ENCODE measurements around the gene FHIP1A. TPM values are rescaled to one million over a fixed set of nuclear protein-coding genes. Genes with fewer than 3 reads are reported as not detected.

Gene FHIP1A
- total and polyA plus RNA-seq, 2 of the 13 experiments (the other 11 are each of a cell fraction or from before 2014, with no cell fraction given): 4.1 to 6.2 TPM

DNA sequence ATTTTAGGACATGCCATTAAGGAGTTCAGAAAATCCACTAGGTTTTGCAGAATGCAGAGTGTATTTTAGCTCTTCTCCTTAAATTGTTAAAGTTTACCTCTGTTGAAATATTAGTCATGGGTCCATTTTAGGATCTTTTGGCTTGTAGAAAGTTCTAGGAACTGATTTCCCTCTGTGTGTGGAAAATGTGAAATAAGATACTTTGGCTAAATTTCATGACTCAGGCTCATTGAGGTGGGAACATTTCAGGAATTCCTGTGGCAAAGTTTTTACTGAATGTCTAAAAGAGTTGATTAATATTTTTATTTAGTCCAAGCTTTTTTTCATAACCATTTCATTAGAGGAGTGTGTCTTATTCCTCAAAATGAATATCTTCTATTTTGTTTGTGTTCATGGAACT is 7.0 kb downstream of the FHIP1A start:
- Histone ChIP-seq H3K27me3 (ENCODE audit: control insufficient read depth in 1 of 2, insufficient read depth in 2 of 2, low read length in 2 of 2) (no peaks in the 10 kb centered on the region), H3K9ac (ENCODE audit: insufficient read depth, low read depth, low read length) (no peak overlapping the region), H2AFZ (ENCODE audit: low read length) (no peak overlapping the region), H3K36me3 (replicated peaks in 1 of 2; ENCODE audit: control insufficient read depth in 1 of 2, insufficient read depth in 2 of 2, low read length in 2 of 2) (no peaks in the 10 kb centered on the region), H3K79me2 (ENCODE audit: insufficient read depth, low read length) (peaks cover 4% of the 10 kb centered on the region), H3K4me1 (ENCODE audit: insufficient read depth, low read length) (peaks cover 36% of the 10 kb centered on the region), H3K27ac (ENCODE audit: extremely low read length, insufficient read depth, low read length) (no peak overlapping the region), H3K4me3 (replicated peaks in 1 of 3; ENCODE audit: insufficient read depth in 1 of 3, low read depth in 2 of 3, low read length in 3 of 3) (no peak overlapping the region), H3K9me3 (ENCODE audit: low read length) (no peaks in the 10 kb centered on the region), H4K20me1 (ENCODE audit: insufficient read depth, low read length) (peaks cover 1% of the 10 kb centered on the region; the same call in 1 of the 2 replicates), H3K4me2 (ENCODE audit: low read depth, low read length) (no peak overlapping the region)
- ChIA-PET CTCF (ENCODE audit: low intra/inter-chr PET ratio, low total read pairs) (no interaction called here), POLR2A (no interaction called here)
- in situ Hi-C loops (cut with HindIII; ENCODE audit: extremely low pct_ligation_motif_present, low pct_unique_long_range_greater_than_20kb) (no loop called here), intact Hi-C loops (cut with micrococcal nuclease; ENCODE audit: unreplicated experiment) (no loop called here)
- no TSS peak for BruUV-seq (replicated peaks)
- no peak for FAIRE-seq
- DNase-seq (ENCODE audit: low spot score): no peak
- no peak for ATAC-seq
- TF ChIP-seq, protein P1, sequence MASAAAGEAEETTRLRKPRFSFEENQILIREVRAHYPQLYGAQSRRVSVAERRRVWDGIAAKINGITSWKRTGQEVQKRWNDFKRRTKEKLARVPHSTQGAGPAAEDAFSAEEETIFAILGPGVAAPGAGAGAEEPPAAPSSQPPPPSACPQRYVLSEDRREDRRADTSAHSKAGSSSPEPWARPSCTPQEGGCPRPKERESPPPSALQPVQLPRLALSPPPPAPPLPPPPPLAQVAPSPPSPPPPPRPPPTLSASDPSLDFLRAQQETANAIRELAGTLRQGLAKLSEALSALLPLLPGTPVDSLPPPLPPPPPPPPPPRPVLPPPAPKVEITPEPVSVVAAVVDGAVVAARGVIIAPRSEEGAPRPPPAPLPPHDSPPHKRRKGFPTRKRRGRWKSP (CRISPR knock-in tag; IDR thresholded peaks at IDR 0.05): no peak

DNA sequence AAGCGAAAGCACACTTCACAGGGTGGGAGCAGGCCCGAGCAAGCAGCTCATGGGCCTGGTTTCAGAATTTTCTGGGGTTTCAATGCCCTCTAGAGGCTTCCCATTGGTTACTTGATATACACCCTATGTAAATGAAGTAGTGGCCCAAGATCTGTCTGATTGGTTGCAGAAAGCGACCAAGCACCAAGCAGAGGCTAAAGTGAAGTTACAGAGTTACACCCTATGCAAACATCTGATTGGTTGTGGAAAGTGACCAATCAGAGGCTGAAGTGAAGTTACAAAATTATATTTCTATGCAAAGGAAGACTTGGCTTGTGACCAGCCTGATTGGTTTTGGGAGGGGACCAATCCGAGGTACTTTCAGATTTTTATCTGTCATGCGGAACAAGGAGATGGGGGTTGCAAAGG is 8.2 kb downstream of the FHIP1A start:
- peaks cover 4% of the 10 kb centered on the region for H3K79me2 ChIP-seq (ENCODE audit: insufficient read depth, low read length)

More for the DNA sequence above, 8.2 kb downstream of the FHIP1A start:
- WGBS (ENCODE audit: low lambda C conversion rate): 83% methylated on average over 5 of the region's 5 CpGs
- Histone ChIP-seq H3K9me3 (ENCODE audit: low read length) (no peaks in the 10 kb centered on the region), H3K27ac (ENCODE audit: extremely low read length, insufficient read depth, low read length) (no peak overlapping the region), H3K4me1 (ENCODE audit: insufficient read depth, low read length) (peaks cover 26% of the 10 kb centered on the region), H3K9ac (ENCODE audit: insufficient read depth, low read depth, low read length) (no peak overlapping the region), H4K20me1 (ENCODE audit: insufficient read depth, low read length) (no peaks in the 10 kb centered on the region), H3K4me2 (ENCODE audit: low read depth, low read length) (peak overlapping the region; percentile 45; the same call in 1 of the 2 replicates), H3K36me3 (replicated peaks in 1 of 2; ENCODE audit: control insufficient read depth in 1 of 2, insufficient read depth in 2 of 2, low read length in 2 of 2) (no peaks in the 10 kb centered on the region), H2AFZ (ENCODE audit: low read length) (no peak overlapping the region), H3K4me3 (replicated peaks in 1 of 3; ENCODE audit: insufficient read depth in 1 of 3, low read depth in 2 of 3, low read length in 3 of 3) (no peak overlapping the region), H3K27me3 (ENCODE audit: control insufficient read depth in 1 of 2, insufficient read depth in 2 of 2, low read length in 2 of 2) (no peaks in the 10 kb centered on the region)
- no TSS peak for BruUV-seq (replicated peaks)
- ChIA-PET POLR2A (no interaction called here), CTCF (ENCODE audit: low intra/inter-chr PET ratio, low total read pairs) (no interaction called here)
- peak; percentile 39 for FAIRE-seq
- 0 out of 2 replicates have a peak, but pooled peaks have one; percentile 39 for TF ChIP-seq NFYC (CRISPR knock-in tag; IDR thresholded peaks at IDR 0.05)
- TF ChIP-seq, protein P2, sequence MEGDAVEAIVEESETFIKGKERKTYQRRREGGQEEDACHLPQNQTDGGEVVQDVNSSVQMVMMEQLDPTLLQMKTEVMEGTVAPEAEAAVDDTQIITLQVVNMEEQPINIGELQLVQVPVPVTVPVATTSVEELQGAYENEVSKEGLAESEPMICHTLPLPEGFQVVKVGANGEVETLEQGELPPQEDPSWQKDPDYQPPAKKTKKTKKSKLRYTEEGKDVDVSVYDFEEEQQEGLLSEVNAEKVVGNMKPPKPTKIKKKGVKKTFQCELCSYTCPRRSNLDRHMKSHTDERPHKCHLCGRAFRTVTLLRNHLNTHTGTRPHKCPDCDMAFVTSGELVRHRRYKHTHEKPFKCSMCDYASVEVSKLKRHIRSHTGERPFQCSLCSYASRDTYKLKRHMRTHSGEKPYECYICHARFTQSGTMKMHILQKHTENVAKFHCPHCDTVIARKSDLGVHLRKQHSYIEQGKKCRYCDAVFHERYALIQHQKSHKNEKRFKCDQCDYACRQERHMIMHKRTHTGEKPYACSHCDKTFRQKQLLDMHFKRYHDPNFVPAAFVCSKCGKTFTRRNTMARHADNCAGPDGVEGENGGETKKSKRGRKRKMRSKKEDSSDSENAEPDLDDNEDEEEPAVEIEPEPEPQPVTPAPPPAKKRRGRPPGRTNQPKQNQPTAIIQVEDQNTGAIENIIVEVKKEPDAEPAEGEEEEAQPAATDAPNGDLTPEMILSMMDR (CRISPR knock-in tag; IDR thresholded peaks at IDR 0.05): 0 out of 2 replicates have a peak, but pooled peaks have one; percentile 20
- TF ChIP-seq NFYB (CRISPR knock-in tag; IDR thresholded peaks at IDR 0.05): 0 out of 2 replicates have a peak, but pooled peaks have one; percentile 21
- no peak for TF ChIP-seq ASH2L (IDR thresholded peaks at IDR 0.05; ENCODE audit: insufficient read length, low read depth, low read length)
- peak; percentile 15; the same call in 1 of the 2 replicates for TF ChIP-seq STAG1 (CRISPR knock-in tag; IDR thresholded peaks at IDR 0.05)
- no peak for TF ChIP-seq ZNF234 (CRISPR knock-in tag; conservative IDR thresholded peaks at IDR 0.05)
- in situ Hi-C loops (cut with HindIII; ENCODE audit: extremely low pct_ligation_motif_present, low pct_unique_long_range_greater_than_20kb): no loop called here
- DNase-seq (ENCODE audit: low spot score): peak; percentile 46
- intact Hi-C loops (cut with micrococcal nuclease; ENCODE audit: unreplicated experiment): no loop called here
- peak; percentile 85 for ATAC-seq

All from HepG2 (cell line).